Measurements from ENCODE around the gene NKAIN4.
"Not testable (repeated sequence)": the region's sequence is repeated elsewhere in the genome, so short reads cannot be mapped to it uniquely, and the experiment has no call there.

Gene NKAIN4

DNA sequence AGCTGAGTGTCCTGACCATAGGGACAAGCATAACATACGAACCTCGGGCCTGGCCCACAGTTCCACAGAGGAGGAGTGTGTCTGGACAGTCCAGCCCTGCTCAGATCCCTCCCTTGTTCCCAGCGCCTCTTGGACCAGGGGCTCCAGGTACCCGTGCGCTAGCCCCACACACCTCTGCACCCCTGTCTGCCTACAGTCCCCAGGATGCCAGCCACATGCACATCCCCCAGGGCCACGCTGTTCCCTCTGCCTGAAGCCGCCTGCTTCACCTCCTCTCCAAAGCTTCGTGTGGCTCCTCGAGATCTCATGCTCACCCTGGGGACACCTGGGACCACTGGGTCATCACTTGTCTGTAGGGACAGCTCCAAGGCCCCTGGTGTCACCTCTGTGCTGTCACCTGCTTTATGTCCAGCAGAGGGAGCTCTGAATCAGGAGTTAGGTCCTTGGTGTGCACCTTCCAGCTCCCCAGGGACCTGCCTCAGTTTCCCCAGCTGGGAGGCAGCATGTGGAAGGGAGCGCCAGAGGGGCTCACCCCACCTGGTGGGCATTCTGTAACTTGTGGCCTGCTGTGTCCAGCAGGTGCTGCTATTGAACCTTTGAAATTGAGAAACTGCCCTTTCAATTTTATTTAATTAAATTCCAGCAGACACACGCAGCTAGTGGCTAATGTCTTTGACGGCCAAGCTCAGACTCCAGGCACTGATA, 31.0 kb downstream of the NKAIN4 start:
- no peak overlapping the region for H3K4me3 ChIP-seq (ENCODE audit: low read length)
- H3K4me1 ChIP-seq (ENCODE audit: control insufficient read depth, low read length), result no peaks in the 10 kb centered on the region
- H3K36me3 ChIP-seq (ENCODE audit: control insufficient read depth, low read length), result no peaks in the 10 kb centered on the region
- no peaks in the 10 kb centered on the region for H4K20me1 ChIP-seq (ENCODE audit: control insufficient read depth, insufficient read depth, low read depth, low read length)
- H3K27ac ChIP-seq (ENCODE audit: low read depth, low read length), result no peak overlapping the region
- TF ChIP-seq EZH2phosphoT487 (IDR thresholded peaks at IDR 0.05; ENCODE audit: borderline replicate concordance, low read length), result no peak
- TF ChIP-seq, protein P1, sequence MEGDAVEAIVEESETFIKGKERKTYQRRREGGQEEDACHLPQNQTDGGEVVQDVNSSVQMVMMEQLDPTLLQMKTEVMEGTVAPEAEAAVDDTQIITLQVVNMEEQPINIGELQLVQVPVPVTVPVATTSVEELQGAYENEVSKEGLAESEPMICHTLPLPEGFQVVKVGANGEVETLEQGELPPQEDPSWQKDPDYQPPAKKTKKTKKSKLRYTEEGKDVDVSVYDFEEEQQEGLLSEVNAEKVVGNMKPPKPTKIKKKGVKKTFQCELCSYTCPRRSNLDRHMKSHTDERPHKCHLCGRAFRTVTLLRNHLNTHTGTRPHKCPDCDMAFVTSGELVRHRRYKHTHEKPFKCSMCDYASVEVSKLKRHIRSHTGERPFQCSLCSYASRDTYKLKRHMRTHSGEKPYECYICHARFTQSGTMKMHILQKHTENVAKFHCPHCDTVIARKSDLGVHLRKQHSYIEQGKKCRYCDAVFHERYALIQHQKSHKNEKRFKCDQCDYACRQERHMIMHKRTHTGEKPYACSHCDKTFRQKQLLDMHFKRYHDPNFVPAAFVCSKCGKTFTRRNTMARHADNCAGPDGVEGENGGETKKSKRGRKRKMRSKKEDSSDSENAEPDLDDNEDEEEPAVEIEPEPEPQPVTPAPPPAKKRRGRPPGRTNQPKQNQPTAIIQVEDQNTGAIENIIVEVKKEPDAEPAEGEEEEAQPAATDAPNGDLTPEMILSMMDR (IDR thresholded peaks at IDR 0.05; ENCODE audit: low read depth, low read length, poor library complexity, severe bottlenecking), result peak; percentile 95
- no peak overlapping the region for H3K4me2 ChIP-seq (ENCODE audit: low read length)
- no peaks in the 10 kb centered on the region for H3K9me3 ChIP-seq (ENCODE audit: control insufficient read depth, insufficient read depth, low read length)
- no peaks in the 10 kb centered on the region for H3K9me2 ChIP-seq (replicated peaks; ENCODE audit: control insufficient read depth, low read length)
- H3K79me2 ChIP-seq (ENCODE audit: control insufficient read depth, low read length), result no peaks in the 10 kb centered on the region
- H3F3A ChIP-seq (ENCODE audit: control insufficient read depth, insufficient read depth), result no peaks in the 10 kb centered on the region
- H3K27me3 ChIP-seq (ENCODE audit: control insufficient read depth, low read length), result no peaks in the 10 kb centered on the region

DNA sequence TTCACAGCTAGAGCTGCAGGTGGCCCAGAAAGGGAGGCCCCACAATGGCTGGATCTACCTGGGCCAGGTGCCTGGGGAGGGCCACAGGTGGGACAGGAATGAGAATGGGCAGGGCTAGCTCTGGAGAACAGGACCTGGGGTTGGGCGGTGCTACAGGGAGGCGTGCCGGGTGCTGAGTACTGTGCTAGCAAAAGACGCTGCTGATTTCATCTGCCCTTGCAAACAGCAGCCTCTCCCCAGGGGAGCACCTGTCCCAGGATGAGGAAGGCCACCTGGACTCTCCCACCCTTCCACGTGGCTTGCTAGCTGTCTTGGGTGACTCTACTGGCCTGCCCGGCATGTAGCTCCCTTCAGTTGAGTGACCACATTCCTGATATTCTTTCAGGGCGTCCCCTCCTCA, 31.7 kb downstream of the NKAIN4 start:
- Histone ChIP-seq H3K79me2 (ENCODE audit: control insufficient read depth, low read length) (no peaks in the 10 kb centered on the region), H3K4me3 (ENCODE audit: low read length) (no peak overlapping the region), H3K4me2 (ENCODE audit: low read length) (no peak overlapping the region), H3K9me3 (ENCODE audit: control insufficient read depth, insufficient read depth, low read length) (no peaks in the 10 kb centered on the region), H3F3A (ENCODE audit: control insufficient read depth, insufficient read depth) (no peaks in the 10 kb centered on the region), H3K36me3 (ENCODE audit: control insufficient read depth, low read length) (no peaks in the 10 kb centered on the region), H4K20me1 (ENCODE audit: control insufficient read depth, insufficient read depth, low read depth, low read length) (no peaks in the 10 kb centered on the region), H3K9me2 (replicated peaks; ENCODE audit: control insufficient read depth, low read length) (no peaks in the 10 kb centered on the region), H3K4me1 (ENCODE audit: control insufficient read depth, low read length) (no peaks in the 10 kb centered on the region), H3K27me3 (ENCODE audit: control insufficient read depth, low read length) (no peaks in the 10 kb centered on the region), H3K27ac (ENCODE audit: low read depth, low read length) (no peak overlapping the region)
- no peak for TF ChIP-seq EZH2phosphoT487 (IDR thresholded peaks at IDR 0.05; ENCODE audit: borderline replicate concordance, low read length)
- TF ChIP-seq, protein P1 (IDR thresholded peaks at IDR 0.05; ENCODE audit: low read depth, low read length, poor library complexity, severe bottlenecking), result no peak

DNA sequence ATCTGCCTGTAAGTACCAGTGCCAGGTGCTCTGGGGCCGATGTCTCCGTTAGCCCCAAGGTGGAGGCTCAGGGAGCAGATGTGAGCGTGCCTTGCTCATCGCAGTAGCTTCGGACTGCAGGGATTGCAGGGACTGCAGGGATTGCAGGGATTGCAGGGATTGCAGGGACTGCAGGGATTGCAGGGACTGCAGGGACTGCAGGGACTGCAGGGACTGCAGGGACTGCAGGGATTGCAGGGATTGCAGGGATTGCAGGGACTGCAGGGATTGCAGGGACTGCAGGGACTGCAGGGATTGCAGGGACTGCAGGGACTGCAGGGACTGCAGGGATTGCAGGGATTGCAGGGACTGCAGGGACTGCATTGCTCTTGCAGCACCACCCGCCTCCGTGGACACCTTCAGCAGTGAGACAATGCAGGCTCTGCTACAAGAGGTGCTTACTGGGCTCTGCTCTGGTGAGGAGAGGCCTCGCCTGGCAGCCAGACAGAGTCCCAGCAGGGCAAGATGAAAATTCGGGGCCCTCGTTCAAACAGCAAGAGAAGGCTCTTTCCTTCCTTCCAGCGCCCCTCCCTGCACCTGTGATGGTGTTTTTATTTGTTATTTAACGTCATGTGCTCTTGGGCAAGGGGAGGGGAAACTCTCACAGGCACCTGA, 32.7 kb downstream of the NKAIN4 start:
- not testable (repeated sequence) for H3K27ac ChIP-seq (ENCODE audit: low read depth, low read length); H3K36me3 ChIP-seq (ENCODE audit: control insufficient read depth, low read length); H3K9me2 ChIP-seq (replicated peaks; ENCODE audit: control insufficient read depth, low read length); H3K79me2 ChIP-seq (ENCODE audit: control insufficient read depth, low read length); H3K9me3 ChIP-seq (ENCODE audit: control insufficient read depth, insufficient read depth, low read length); H3K4me2 ChIP-seq (ENCODE audit: low read length); H3K4me1 ChIP-seq (ENCODE audit: control insufficient read depth, low read length); H3K4me3 ChIP-seq (ENCODE audit: low read length); H4K20me1 ChIP-seq (ENCODE audit: control insufficient read depth, insufficient read depth, low read depth, low read length); H3K27me3 ChIP-seq (ENCODE audit: control insufficient read depth, low read length); H3F3A ChIP-seq (ENCODE audit: control insufficient read depth, insufficient read depth)

DNA sequence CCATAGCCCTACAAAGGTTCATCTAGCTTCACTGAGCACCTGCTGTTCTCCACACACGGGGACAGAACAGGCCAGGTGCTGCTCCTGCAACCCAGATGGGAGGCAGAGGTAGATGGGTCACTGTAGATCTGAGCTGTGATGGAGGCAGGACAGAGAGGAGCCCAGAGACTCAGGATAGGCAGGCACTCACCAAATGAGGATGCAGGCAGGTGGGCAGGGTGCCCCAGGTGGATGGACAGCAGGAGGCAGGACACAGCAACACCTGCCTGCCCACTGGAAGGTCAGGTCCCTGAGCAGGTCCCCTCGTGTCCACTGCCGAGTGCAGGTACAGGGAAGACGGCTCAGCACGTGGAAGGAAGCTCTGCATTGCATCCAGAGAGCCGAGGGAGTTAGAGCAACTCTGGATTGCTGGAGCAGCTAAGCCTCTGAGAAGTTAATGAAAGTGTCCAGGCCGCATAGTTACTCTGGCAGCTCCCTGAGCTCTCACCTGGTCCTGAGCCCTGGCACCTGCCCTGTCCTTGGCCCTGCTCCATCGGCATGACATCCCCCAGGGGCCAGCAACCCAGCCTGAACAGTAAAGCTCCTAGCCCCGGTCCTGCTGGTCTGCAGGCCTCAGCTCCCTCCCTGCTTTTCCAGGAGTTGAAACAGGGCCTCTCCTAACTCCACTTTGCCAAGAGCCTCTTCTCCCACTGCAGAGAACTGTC, 33.4 kb downstream of the NKAIN4 start:
- Histone ChIP-seq H4K20me1 (ENCODE audit: control insufficient read depth, insufficient read depth, low read depth, low read length) (no peaks in the 10 kb centered on the region), H3K4me3 (ENCODE audit: low read length) (no peak overlapping the region), H3K79me2 (ENCODE audit: control insufficient read depth, low read length) (peaks cover 2% of the 10 kb centered on the region; the same call in 1 of the 2 replicates), H3K4me2 (ENCODE audit: low read length) (no peak overlapping the region), H3K27me3 (ENCODE audit: control insufficient read depth, low read length) (no peaks in the 10 kb centered on the region), H3F3A (ENCODE audit: control insufficient read depth, insufficient read depth) (no peaks in the 10 kb centered on the region), H3K36me3 (ENCODE audit: control insufficient read depth, low read length) (no peaks in the 10 kb centered on the region), H3K9me3 (ENCODE audit: control insufficient read depth, insufficient read depth, low read length) (no peaks in the 10 kb centered on the region), H3K4me1 (ENCODE audit: control insufficient read depth, low read length) (peaks cover 9% of the 10 kb centered on the region), H3K27ac (ENCODE audit: low read depth, low read length) (no peak overlapping the region), H3K9me2 (replicated peaks; ENCODE audit: control insufficient read depth, low read length) (no peaks in the 10 kb centered on the region)
- TF ChIP-seq EZH2phosphoT487 (IDR thresholded peaks at IDR 0.05; ENCODE audit: borderline replicate concordance, low read length), result no peak
- TF ChIP-seq, protein P1 (IDR thresholded peaks at IDR 0.05; ENCODE audit: low read depth, low read length, poor library complexity, severe bottlenecking), result no peak

Measured in DOHH2 (cell line).